ENCODE measurements around the gene MYRFL. TPM values are rescaled to one million over a fixed set of nuclear protein-coding genes. Genes with fewer than 3 reads are reported as not detected.

The MYRFL gene
- total and polyA plus RNA-seq, 12 donors, result 0.10 to 0.51 (median 0.30) TPM; not detected in 4

DNA sequence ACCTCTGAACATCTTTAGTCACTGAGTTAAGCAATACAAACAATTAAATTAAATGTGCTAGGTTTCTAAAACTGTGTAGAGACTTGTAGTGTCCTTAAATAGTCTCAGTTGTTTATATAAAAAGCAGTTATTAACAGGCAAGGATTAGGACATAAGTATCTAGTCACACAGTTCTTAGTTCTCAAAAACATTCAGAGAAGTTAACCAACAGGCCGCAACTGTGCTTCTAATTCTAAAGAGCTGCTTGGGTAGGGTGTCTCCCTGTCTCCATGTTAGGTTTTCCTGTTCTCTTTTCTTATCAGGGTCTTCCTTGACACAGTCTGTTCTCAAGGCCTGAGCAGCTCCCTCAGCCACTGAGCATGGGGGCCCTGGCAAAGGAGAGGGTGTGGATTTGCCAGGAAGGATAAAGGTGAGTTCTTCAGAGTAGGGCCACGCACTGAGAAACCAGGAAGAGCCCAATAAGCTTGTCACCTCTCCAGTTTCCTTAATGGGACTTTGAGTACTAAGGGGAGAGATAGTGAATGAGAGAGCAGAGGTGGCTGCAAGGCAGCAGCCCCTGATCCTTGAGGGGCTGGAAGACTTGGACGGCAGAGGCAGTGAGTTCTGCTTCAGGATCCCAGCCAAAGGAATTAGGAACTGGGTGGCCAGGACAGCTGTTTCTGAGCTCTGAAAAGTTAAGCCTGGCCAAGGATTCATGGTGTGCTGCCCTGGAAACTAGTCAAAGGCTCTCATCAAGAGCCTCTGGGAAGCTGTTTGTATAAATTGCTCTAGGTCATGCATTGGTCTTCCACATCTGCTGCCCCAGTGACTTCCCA, 177.3 kb downstream of the MYRFL start:
- Histone ChIP-seq H3K4me3 (no peak overlapping the region), H3K4me1 (peaks cover 0 to 16% (median 0%) of the 10 kb centered on the region in 9 donors), H3K9me3 (peaks cover 0 to 10% (median 3%) of the 10 kb centered on the region in 11 donors), H3K27me3 (no peaks in the 10 kb centered on the region), H3K27ac (peak overlapping the region in 7 of 10 donors; percentile 35 to 62 (median 51)), H3K36me3 (no peaks in the 10 kb centered on the region)
- peak; percentile 57 to 92 (median 86) for ATAC-seq
- peak in 1 of 2 donors; percentile 24 for DNase-seq
- WGBS, 2 donors, result 68 to 74% methylated on average over 3 of the region's 3 CpGs
- intact Hi-C loops (cut with DNase I), result no loop called here
- TF ChIP-seq, protein P1, sequence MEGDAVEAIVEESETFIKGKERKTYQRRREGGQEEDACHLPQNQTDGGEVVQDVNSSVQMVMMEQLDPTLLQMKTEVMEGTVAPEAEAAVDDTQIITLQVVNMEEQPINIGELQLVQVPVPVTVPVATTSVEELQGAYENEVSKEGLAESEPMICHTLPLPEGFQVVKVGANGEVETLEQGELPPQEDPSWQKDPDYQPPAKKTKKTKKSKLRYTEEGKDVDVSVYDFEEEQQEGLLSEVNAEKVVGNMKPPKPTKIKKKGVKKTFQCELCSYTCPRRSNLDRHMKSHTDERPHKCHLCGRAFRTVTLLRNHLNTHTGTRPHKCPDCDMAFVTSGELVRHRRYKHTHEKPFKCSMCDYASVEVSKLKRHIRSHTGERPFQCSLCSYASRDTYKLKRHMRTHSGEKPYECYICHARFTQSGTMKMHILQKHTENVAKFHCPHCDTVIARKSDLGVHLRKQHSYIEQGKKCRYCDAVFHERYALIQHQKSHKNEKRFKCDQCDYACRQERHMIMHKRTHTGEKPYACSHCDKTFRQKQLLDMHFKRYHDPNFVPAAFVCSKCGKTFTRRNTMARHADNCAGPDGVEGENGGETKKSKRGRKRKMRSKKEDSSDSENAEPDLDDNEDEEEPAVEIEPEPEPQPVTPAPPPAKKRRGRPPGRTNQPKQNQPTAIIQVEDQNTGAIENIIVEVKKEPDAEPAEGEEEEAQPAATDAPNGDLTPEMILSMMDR (IDR thresholded peaks at IDR 0.05), result no peak

DNA sequence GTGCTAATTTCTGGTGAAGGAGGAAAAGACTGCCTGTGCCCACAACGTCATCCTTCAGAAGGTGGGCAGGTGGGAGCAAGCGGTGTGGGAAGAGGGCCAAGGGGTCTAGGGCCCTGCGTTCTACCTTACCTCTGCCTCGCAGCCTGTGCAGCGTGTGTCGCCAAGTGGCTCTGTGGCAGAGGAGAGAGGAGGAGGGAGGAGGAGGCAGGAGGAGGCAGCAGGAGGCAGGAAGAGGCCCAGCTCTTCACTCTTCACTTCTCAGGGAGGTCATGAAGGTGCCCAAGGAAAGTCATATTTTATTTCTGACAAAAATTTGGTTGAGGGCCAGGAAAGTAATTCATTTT, 177.9 kb downstream of the MYRFL start:
- no peak overlapping the region for H3K4me3 ChIP-seq
- DNase-seq (no peak), ATAC-seq (peak in 7 of 8 donors; percentile 10 to 54 (median 36))
- H3K27me3 ChIP-seq, result no peaks in the 10 kb centered on the region
- intact Hi-C loops (cut with DNase I), result no loop called here
- WGBS, 2 donors, result 68 to 81% methylated on average over 6 of the region's 6 CpGs
- peaks cover 0 to 16% (median 0%) of the 10 kb centered on the region in 9 donors for H3K4me1 ChIP-seq
- peaks cover 0 to 16% (median 9%) of the 10 kb centered on the region in 11 donors for H3K9me3 ChIP-seq
- no peaks in the 10 kb centered on the region for H3K36me3 ChIP-seq
- H3K27ac ChIP-seq, result peak overlapping the region in 6 of 10 donors; percentile 21 to 62 (median 50)
- TF ChIP-seq, protein P1 (IDR thresholded peaks at IDR 0.05), result no peak

DNA sequence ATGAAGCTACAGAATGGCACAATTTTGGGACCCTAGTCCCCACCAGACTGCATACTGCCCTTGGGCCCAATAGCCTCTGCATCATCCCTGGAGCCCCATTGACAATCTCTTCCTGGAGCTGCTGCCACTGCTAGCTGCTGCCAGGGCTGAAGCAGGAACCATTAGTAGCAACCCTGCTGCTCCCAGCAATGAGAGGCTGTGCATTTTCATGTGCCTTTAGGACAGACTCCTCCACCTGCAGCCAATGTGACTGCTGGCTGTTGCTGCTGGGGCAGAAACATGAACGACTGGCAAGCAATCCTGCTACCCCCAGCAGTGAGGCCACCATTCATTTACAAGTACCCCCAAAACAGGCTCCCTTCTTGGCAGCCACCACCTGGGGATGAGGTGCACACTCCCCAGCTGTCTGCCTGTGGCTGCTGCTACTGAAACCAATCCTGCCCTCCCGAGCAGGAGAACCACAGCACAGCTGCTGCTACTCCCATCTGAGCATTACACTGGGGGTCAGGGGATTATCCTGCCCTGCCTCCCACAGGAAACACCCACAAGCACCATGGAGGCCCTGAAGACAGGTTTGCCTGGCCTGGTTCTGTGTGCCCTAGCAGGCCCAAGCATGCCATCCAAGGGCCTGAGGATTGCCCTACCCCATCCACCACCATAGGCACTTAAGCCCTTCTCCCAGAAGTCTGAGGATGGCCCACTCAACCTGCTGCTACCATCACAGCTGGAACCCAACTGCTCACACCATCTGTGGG, 181.0 kb downstream of the MYRFL start:
- no peak for ATAC-seq
- TF ChIP-seq, protein P1 (IDR thresholded peaks at IDR 0.05), result no peak
- WGBS, 2 donors, result 75 to 79% methylated on average over 2 of the region's 2 CpGs
- no peak for DNase-seq
- H3K4me1 ChIP-seq, result peaks cover 0 to 16% (median 0%) of the 10 kb centered on the region in 9 donors
- H3K9me3 ChIP-seq, result peaks cover 0 to 40% (median 23%) of the 10 kb centered on the region in 11 donors
- H3K36me3 ChIP-seq, result no peaks in the 10 kb centered on the region
- H3K27me3 ChIP-seq, result no peaks in the 10 kb centered on the region
- no peak overlapping the region for H3K27ac ChIP-seq
- intact Hi-C loops (cut with DNase I), result no loop called here
- H3K4me3 ChIP-seq, result no peak overlapping the region

DNA sequence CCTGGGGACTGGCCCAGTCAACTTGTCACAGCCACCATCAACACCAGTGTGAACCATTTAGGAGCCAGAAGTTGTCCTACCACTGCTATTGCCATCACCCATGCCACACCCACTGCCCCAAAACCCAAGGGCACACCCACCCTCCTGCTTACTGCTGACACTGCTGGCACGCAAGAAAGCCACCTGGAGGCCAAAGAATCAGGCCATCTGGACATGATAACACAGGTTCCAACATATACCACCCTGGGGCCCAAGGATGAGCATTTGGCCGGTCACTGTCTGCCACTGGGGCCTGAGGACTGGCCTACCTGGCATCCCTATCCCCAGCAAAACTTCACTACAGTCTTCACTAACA, 181.6 kb downstream of the MYRFL start:
- Histone ChIP-seq H3K9me3 (peaks cover 0 to 40% (median 23%) of the 10 kb centered on the region in 11 donors), H3K27ac (no peak overlapping the region), H3K27me3 (no peaks in the 10 kb centered on the region), H3K4me3 (no peak overlapping the region), H3K36me3 (no peaks in the 10 kb centered on the region), H3K4me1 (peaks cover 0 to 15% (median 0%) of the 10 kb centered on the region in 9 donors)
- DNase-seq (no peak), ATAC-seq (no peak)
- TF ChIP-seq, protein P1 (IDR thresholded peaks at IDR 0.05), result no peak
- WGBS, 2 donors, result 45 to 91% methylated on average over 2 of the region's 2 CpGs
- intact Hi-C loops (cut with DNase I), result no loop called here

Measured in heart right ventricle (tissue), 16 donors.